HG02588 (cell line): ENCODE data around the gene SPATA25.

Experiments
- ATAC-seq: cut with Tn5 transposase; IDR thresholded peaks from one replicate; pipeline ENCODE4 v1.9.1; 2021; ENCODE audit warnings: mild to moderate bottlenecking, moderate library complexity; ENCODE audit not compliant: unreplicated experiment

SPATA25 gene

GRCh38 chr20:45841407-45842129 is 45.9 kb downstream of the SPATA25 start:
- no peak for ATAC-seq

DNA sequence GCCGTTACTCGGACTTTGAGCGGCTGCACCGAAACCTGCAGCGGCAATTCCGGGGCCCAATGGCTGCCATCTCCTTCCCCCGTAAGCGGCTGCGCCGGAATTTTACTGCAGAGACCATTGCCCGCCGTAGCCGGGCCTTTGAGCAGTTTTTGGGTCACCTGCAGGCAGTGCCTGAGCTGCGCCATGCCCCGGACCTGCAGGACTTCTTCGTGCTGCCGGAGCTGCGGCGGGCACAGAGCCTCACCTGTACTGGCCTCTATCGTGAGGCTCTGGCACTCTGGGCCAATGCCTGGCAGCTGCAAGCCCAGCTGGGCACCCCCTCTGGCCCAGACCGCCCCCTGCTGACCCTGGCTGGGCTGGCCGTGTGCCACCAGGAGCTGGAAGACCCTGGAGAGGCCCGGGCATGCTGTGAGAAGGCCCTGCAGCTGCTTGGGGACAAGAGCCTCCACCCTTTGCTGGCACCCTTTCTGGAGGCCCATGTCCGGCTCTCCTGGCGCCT is 46.7 kb downstream of the SPATA25 start:
- ATAC-seq = no peak

GRCh38 chr20:45836841-45837240 is 50.6 kb downstream of the SPATA25 start:
- no peak for ATAC-seq
